ENCODE measurements around the gene NKX1-1. TPM values are rescaled to one million over a fixed set of nuclear protein-coding genes. Genes with fewer than 3 reads are reported as not detected.

Gene NKX1-1
- total and polyA plus RNA-seq, 9 of the 15 experiments (the other 6 are each of a cell fraction or from before 2014, with no cell fraction given) = not detected

- TF ChIP-seq, protein P1, sequence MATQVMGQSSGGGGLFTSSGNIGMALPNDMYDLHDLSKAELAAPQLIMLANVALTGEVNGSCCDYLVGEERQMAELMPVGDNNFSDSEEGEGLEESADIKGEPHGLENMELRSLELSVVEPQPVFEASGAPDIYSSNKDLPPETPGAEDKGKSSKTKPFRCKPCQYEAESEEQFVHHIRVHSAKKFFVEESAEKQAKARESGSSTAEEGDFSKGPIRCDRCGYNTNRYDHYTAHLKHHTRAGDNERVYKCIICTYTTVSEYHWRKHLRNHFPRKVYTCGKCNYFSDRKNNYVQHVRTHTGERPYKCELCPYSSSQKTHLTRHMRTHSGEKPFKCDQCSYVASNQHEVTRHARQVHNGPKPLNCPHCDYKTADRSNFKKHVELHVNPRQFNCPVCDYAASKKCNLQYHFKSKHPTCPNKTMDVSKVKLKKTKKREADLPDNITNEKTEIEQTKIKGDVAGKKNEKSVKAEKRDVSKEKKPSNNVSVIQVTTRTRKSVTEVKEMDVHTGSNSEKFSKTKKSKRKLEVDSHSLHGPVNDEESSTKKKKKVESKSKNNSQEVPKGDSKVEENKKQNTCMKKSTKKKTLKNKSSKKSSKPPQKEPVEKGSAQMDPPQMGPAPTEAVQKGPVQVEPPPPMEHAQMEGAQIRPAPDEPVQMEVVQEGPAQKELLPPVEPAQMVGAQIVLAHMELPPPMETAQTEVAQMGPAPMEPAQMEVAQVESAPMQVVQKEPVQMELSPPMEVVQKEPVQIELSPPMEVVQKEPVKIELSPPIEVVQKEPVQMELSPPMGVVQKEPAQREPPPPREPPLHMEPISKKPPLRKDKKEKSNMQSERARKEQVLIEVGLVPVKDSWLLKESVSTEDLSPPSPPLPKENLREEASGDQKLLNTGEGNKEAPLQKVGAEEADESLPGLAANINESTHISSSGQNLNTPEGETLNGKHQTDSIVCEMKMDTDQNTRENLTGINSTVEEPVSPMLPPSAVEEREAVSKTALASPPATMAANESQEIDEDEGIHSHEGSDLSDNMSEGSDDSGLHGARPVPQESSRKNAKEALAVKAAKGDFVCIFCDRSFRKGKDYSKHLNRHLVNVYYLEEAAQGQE (IDR thresholded peaks at IDR 0.05; ENCODE audit: borderline replicate concordance) = no peak
- TF ChIP-seq, protein P1 (CRISPR knock-in tag; IDR thresholded peaks at IDR 0.05; ENCODE audit: low read depth) = no peak
- TF ChIP-seq ZNF274 (IDR thresholded peaks at IDR 0.05; ENCODE audit: borderline replicate concordance, low read depth, low read length) (no peak), HMGXB4 (CRISPR knock-in tag; IDR thresholded peaks at IDR 0.05) (no peak), ETV5 (CRISPR knock-in tag; IDR thresholded peaks at IDR 0.05; ENCODE audit: low read depth) (no peak), ZNF318 (IDR thresholded peaks at IDR 0.05; ENCODE audit: borderline replicate concordance in 1 of 2, low read depth in 1 of 2) (no peak)
Observed at GRCh38 chr4:1407657-1408333, 1.6 kb upstream of the NKX1-1 start (continued).

All from K562 (cell line).